Activated CD8-positive, alpha-beta memory T cell treated with anti-CD3 and anti-CD28 coated beads, Interleukin-2, amount 50 U/mL, for 48 hours (primary cell): ENCODE measurements around the gene CFAP46.
"Not testable (repeated sequence)": the region's sequence is repeated elsewhere in the genome, so short reads cannot be mapped to it uniquely, and the experiment has no call there.

Experiments
- DNase-seq: peaks from one replicate; pipeline ENCODE4 v3.0.0-alpha.2; 2020

CFAP46 gene

GRCh38 chr10:132926777-132927650 lies 15.4 kb downstream of the CFAP46 start:
- DNase-seq, result no peak

- no peak for DNase-seq
Observed at GRCh38 chr10:132926070-132926469, 16.3 kb downstream of the CFAP46 start.

GRCh38 chr10:132925614-132926013 lies 16.8 kb downstream of the CFAP46 start:
- no peak for DNase-seq

GRCh38 chr10:132925071-132925561 lies 17.3 kb downstream of the CFAP46 start:
- DNase-seq, result no peak

GRCh38 chr10:132924046-132924952 lies 18.1 kb downstream of the CFAP46 start:
- no peak for DNase-seq

- DNase-seq, result not testable (repeated sequence)
Observed at GRCh38 chr10:132923384-132923783, 19.0 kb downstream of the CFAP46 start.

- no peak for DNase-seq
Observed at GRCh38 chr10:132922872-132923271, 19.5 kb downstream of the CFAP46 start.

- no peak for DNase-seq
Observed at GRCh38 chr10:132921818-132922807, 20.3 kb downstream of the CFAP46 start.

GRCh38 chr10:132921086-132921485 lies 21.3 kb downstream of the CFAP46 start:
- no peak for DNase-seq

GRCh38 chr10:132920101-132920925 lies 22.1 kb downstream of the CFAP46 start:
- no peak for DNase-seq

GRCh38 chr10:132919374-132920100 lies 22.8 kb downstream of the CFAP46 start:
- no peak for DNase-seq

- no peak for DNase-seq
Observed at GRCh38 chr10:132918617-132919373, 23.6 kb downstream of the CFAP46 start.

GRCh38 chr10:132918264-132918616 lies 24.1 kb downstream of the CFAP46 start:
- DNase-seq, result no peak

GRCh38 chr10:132916956-132917666 lies 25.3 kb downstream of the CFAP46 start:
- DNase-seq, result no peak

GRCh38 chr10:132916421-132916841 lies 25.9 kb downstream of the CFAP46 start:
- no peak for DNase-seq

- no peak for DNase-seq
Observed at GRCh38 chr10:132915411-132915810, 27.0 kb downstream of the CFAP46 start.

- DNase-seq, result no peak
Observed at GRCh38 chr10:132914732-132915131, 27.6 kb downstream of the CFAP46 start.

- no peak for DNase-seq
Observed at GRCh38 chr10:132913559-132914115, 28.7 kb downstream of the CFAP46 start.
